CD8-positive, alpha-beta memory T cell (primary cell): ENCODE data around the gene RBM4. TPM values are rescaled to one million over a fixed set of nuclear protein-coding genes. Genes with fewer than 3 reads are reported as not detected.

Experiments used
- CTCF ChIA-PET: fragments of 350-600 bp; sonication (Branson Sonifier 250); formaldehyde crosslinking; loops from one replicate; lab custom pipeline; 2021; ENCODE audit warnings: antibody characterized with exemption; lab: Charles Lee
- POLR2A ChIA-PET: fragments of 350-600 bp; sonication (Branson Sonifier 250); formaldehyde crosslinking; loops from one replicate; lab custom pipeline; 2021; ENCODE audit warnings: antibody characterized with exemption; lab: Charles Lee
- DNase-seq, 5 donors: peaks; one replicate each; pipeline versions ENCODE4 v3.0.0 to v3.0.0-alpha.2; 2020 to 2022; ENCODE audit warnings: mixed read lengths in 1 of 5
- H3K27ac ChIP-seq: one replicate; pipeline ENCODE4 v1.7.0; 2013; ENCODE audit warnings: low read depth, mild to moderate bottlenecking, low read length, moderate library complexity
- H3K27me3 ChIP-seq: 2 replicates; pipeline ENCODE4 v1.7.0; 2013; ENCODE audit warnings: low read length, mild to moderate bottlenecking; ENCODE audit not compliant: insufficient read depth, poor library complexity, severe bottlenecking
- H3K36me3 ChIP-seq: 2 replicates; pipeline ENCODE4 v1.7.0; 2013; ENCODE audit warnings: mild to moderate bottlenecking, low read length, moderate library complexity; ENCODE audit not compliant: insufficient read depth
- H3K4me1 ChIP-seq: 2 replicates; pipeline ENCODE4 v1.7.0; 2013; ENCODE audit warnings: mild to moderate bottlenecking, low read length, moderate library complexity; ENCODE audit not compliant: insufficient read depth
- H3K4me3 ChIP-seq: 2 replicates; pipeline ENCODE4 v1.7.0; 2013; ENCODE audit warnings: mild to moderate bottlenecking, low read length
- H3K9me3 ChIP-seq: 2 replicates; pipeline ENCODE4 v1.7.0; 2013; ENCODE audit warnings: mild to moderate bottlenecking, low read length
- H3K27ac Mint-ChIP-seq, 8 donors: one replicate each; pipeline ENCODE4 v1.8.0; 2020 to 2021; ENCODE audit warnings: mixed read lengths in 8 of 8, mild to moderate bottlenecking in 6 of 8, inconsistent platforms in 3 of 8, moderate library complexity in 3 of 8
- H3K27me3 Mint-ChIP-seq, 2 donors: one replicate each; pipeline ENCODE4 v1.8.0; 2020 to 2021; ENCODE audit warnings: mixed read lengths in 2 of 2, mild to moderate bottlenecking in 1 of 2, moderate library complexity in 1 of 2
- H3K36me3 Mint-ChIP-seq, 3 donors: one replicate each; pipeline ENCODE4 v1.8.0; 2020 to 2021; ENCODE audit warnings: mixed read lengths in 3 of 3, inconsistent platforms in 1 of 3, mild to moderate bottlenecking in 1 of 3
- H3K4me1 Mint-ChIP-seq, 3 donors: one replicate each; pipeline ENCODE4 v1.8.0; 2020 to 2021; ENCODE audit warnings: mixed read lengths in 3 of 3, inconsistent platforms in 1 of 3, mild to moderate bottlenecking in 1 of 3
- H3K4me3 Mint-ChIP-seq, 7 donors: one replicate each; pipeline ENCODE4 v1.8.0; 2020 to 2021; ENCODE audit warnings: mixed read lengths in 7 of 7, mild to moderate bottlenecking in 6 of 7, moderate library complexity in 4 of 7, inconsistent platforms in 2 of 7
- H3K9me3 Mint-ChIP-seq, 5 donors: one replicate each; pipeline ENCODE4 v1.8.0; 2020 to 2022; ENCODE audit warnings: mixed read lengths in 5 of 5, mild to moderate bottlenecking in 3 of 5, moderate library complexity in 2 of 5, inconsistent platforms in 1 of 5
- polyA plus RNA-seq: library from polyadenylated mRNA; unstranded; fragments of 300-500 nt; fragmentation: Illumina TruSeq; gene quantifications from one replicate; pipeline ENCODE4 v1.2.3, GENCODE V29; 2021
- total RNA-seq, 2 experiments: library from RNA; stranded (reverse); gene quantifications; one replicate each; pipeline ENCODE4 v1.2.3, GENCODE V29; 2021

The RBM4 gene
- total and polyA plus RNA-seq, 3 experiments from 2014 or later: 115 to 224 (median 124) TPM

GRCh38 chr11:66617155-66617834, 21.2 kb upstream of the RBM4 start:
- H3K36me3 Mint-ChIP-seq: peaks cover 0 to 49% (median 7%) of the 10 kb centered on the region in 3 donors
- peak overlapping the region; percentile 97 to 100 (median 99) for H3K27ac Mint-ChIP-seq
- peaks cover 49% of the 10 kb centered on the region for H3K4me1 ChIP-seq
- peak overlapping the region; percentile 100 for H3K27ac ChIP-seq
- H3K27me3 ChIP-seq: no peaks in the 10 kb centered on the region
- H3K9me3 Mint-ChIP-seq: no peaks in the 10 kb centered on the region
- no peaks in the 10 kb centered on the region for H3K9me3 ChIP-seq
- peaks cover 12% of the 10 kb centered on the region for H3K36me3 ChIP-seq
- peaks cover 51 to 68% (median 54%) of the 10 kb centered on the region in 3 donors for H3K4me1 Mint-ChIP-seq
- peak overlapping the region; percentile 97 to 99 (median 98) for H3K4me3 Mint-ChIP-seq
- POLR2A ChIA-PET: interaction anchor here (0.6 to 4.6 kb wide), 17 partner anchors 8 to 346 kb away, joined by 3 to 153 read pairs (median 4); partner anchors contain the start of genes ACTN3, BBS1, CCDC87 and CCS
- peak overlapping the region; percentile 99 for H3K4me3 ChIP-seq
- peaks cover 0 to 4% of the 10 kb centered on the region in 2 donors for H3K27me3 Mint-ChIP-seq
- CTCF ChIA-PET: interaction anchor here (0.6 to 2.6 kb wide), 11 partner anchors 8 to 499 kb away, joined by 3 to 20 read pairs (median 4); partner anchors contain the start of genes DPP3, RBM4, RBM4B and RCE1
- no peak for DNase-seq

GRCh38 chr11:66619080-66619554, 19.4 kb upstream of the RBM4 start:
- peak overlapping the region; percentile 77 to 100 (median 98) for H3K27ac Mint-ChIP-seq

DNA sequence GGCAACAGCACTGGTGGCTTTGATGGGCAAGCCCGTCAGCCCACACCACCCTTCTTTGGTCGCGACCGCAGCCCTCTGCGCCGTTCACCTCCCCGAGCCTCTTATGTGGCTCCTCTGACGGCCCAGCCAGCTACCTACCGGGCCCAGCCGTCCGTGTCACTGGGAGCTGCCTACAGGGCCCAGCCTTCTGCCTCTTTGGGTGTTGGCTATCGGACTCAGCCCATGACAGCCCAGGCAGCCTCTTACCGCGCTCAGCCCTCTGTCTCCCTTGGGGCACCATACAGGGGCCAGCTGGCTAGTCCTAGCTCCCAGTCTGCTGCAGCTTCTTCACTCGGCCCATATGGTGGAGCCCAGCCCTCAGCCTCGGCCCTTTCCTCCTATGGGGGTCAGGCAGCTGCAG, 14.1 kb upstream of the RBM4 start:
- H3K4me1 Mint-ChIP-seq: peaks cover 66 to 89% (median 74%) of the 10 kb centered on the region in 3 donors
- peak overlapping the region in 3 of 8 donors; percentile 30 to 68 (median 37) for H3K27ac Mint-ChIP-seq
- no peaks in the 10 kb centered on the region for H3K9me3 ChIP-seq
- ChIA-PET CTCF (interaction anchor here (0.8 to 1.4 kb wide), 4 partner anchors 8 to 32 kb away, joined by 3 to 4 read pairs (median 4); partner anchors contain the start of gene RBM14), POLR2A (interaction anchor here (2.0 to 3.8 kb wide), 2 partner anchors 8 to 14 kb away, joined by 5 to 23 read pairs; partner anchors contain the start of genes RBM14 and RBM4)
- H3K4me1 ChIP-seq: peaks cover 85% of the 10 kb centered on the region
- H3K36me3 Mint-ChIP-seq: peaks cover 0 to 88% (median 14%) of the 10 kb centered on the region in 3 donors
- H3K27me3 Mint-ChIP-seq: peaks cover 0 to 7% of the 10 kb centered on the region in 2 donors
- no peak overlapping the region for H3K27ac ChIP-seq
- no peak for DNase-seq
- H3K9me3 Mint-ChIP-seq: no peaks in the 10 kb centered on the region
- H3K27me3 ChIP-seq: no peaks in the 10 kb centered on the region
- no peak overlapping the region for H3K4me3 Mint-ChIP-seq
- no peak overlapping the region for H3K4me3 ChIP-seq
- peaks cover 78% of the 10 kb centered on the region for H3K36me3 ChIP-seq

More at GRCh38 chr11:66619080-66619554, 19.4 kb upstream of the RBM4 start:
- peaks cover 31% of the 10 kb centered on the region for H3K36me3 ChIP-seq
- no peaks in the 10 kb centered on the region for H3K27me3 ChIP-seq
- peak overlapping the region; percentile 99 for H3K4me3 ChIP-seq
- peaks cover 0 to 67% (median 15%) of the 10 kb centered on the region in 3 donors for H3K36me3 Mint-ChIP-seq
- no peaks in the 10 kb centered on the region for H3K9me3 ChIP-seq
- CTCF ChIA-PET: interaction anchor here (1.1 to 1.5 kb wide), 6 partner anchors 19 to 59 kb away, joined by 3 to 10 read pairs (median 8); partner anchors contain the start of genes RBM4 and RBM4B
- H3K4me1 Mint-ChIP-seq: peaks cover 69 to 86% (median 72%) of the 10 kb centered on the region in 3 donors
- H3K27me3 Mint-ChIP-seq: peaks cover 0 to 4% of the 10 kb centered on the region in 2 donors
- DNase-seq: peak in 4 of 5 donors; percentile 14 to 88 (median 68)
- H3K27ac ChIP-seq: peak overlapping the region; percentile 100
- no peaks in the 10 kb centered on the region for H3K9me3 Mint-ChIP-seq
- H3K4me1 ChIP-seq: peaks cover 67% of the 10 kb centered on the region
- POLR2A ChIA-PET: interaction anchor here (0.6 to 4.6 kb wide), 10 partner anchors 11 to 1121 kb away, joined by 3 to 153 read pairs (median 4); partner anchors contain the start of genes CTSF, RBM4 and RBM4B
- H3K4me3 Mint-ChIP-seq: peak overlapping the region; percentile 97 to 99 (median 98)

GRCh38 chr11:66625041-66625751, 13.3 kb upstream of the RBM4 start:
- no peaks in the 10 kb centered on the region for H3K27me3 ChIP-seq
- no peak overlapping the region for H3K4me3 ChIP-seq
- no peaks in the 10 kb centered on the region for H3K9me3 ChIP-seq
- peaks cover 81% of the 10 kb centered on the region for H3K4me1 ChIP-seq
- Mint-ChIP-seq H3K27me3 (peaks cover 0 to 7% of the 10 kb centered on the region in 2 donors), H3K27ac (peak overlapping the region in 3 of 8 donors; percentile 30 to 69 (median 68)), H3K4me3 (no peak overlapping the region), H3K36me3 (peaks cover 0 to 90% (median 17%) of the 10 kb centered on the region in 3 donors), H3K4me1 (peaks cover 69 to 88% (median 73%) of the 10 kb centered on the region in 3 donors), H3K9me3 (no peaks in the 10 kb centered on the region)
- ChIA-PET POLR2A (interaction anchor here (0.6 to 3.8 kb wide), 3 partner anchors 9 to 14 kb away, joined by 5 to 23 read pairs (median 5); partner anchors contain the start of genes RBM14 and RBM4), CTCF (interaction anchor here (0.8 to 1.4 kb wide), 4 partner anchors 8 to 33 kb away, joined by 3 to 4 read pairs (median 4); partner anchors contain the start of gene RBM14)
- no peak overlapping the region for H3K27ac ChIP-seq
- DNase-seq: peak in 1 of 5 donors; percentile 17
- H3K36me3 ChIP-seq: peaks cover 84% of the 10 kb centered on the region

DNA sequence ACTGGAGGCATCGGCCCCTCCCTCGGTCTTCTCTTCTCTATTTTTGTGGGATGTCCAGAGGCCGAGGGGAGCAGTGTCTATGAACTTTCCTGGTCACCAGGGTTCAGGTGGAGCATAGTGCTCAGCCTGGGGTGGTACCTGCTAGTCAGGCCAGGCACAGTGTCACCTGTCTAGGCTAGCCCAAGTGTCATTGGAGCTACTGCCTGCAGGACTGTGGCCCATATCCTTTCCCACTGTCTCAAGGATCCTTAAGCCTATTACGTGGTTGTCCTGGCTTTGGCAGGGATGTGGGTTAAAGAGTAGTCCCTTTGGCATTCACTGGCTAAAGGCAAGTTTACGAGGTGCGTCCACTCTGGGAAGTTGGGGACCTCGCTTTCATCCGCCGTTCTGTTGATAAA, 12.8 kb upstream of the RBM4 start:
- peaks cover 0 to 89% (median 17%) of the 10 kb centered on the region in 3 donors for H3K36me3 Mint-ChIP-seq
- Histone ChIP-seq H3K27me3 (no peaks in the 10 kb centered on the region), H3K27ac (no peak overlapping the region), H3K4me1 (peaks cover 76% of the 10 kb centered on the region), H3K4me3 (no peak overlapping the region), H3K9me3 (no peaks in the 10 kb centered on the region), H3K36me3 (peaks cover 85% of the 10 kb centered on the region)
- H3K4me1 Mint-ChIP-seq: peaks cover 64 to 84% (median 71%) of the 10 kb centered on the region in 3 donors
- POLR2A ChIA-PET: interaction anchor here (0.6 to 3.8 kb wide), 3 partner anchors 9 to 15 kb away, joined by 5 to 23 read pairs (median 5); partner anchors contain the start of genes RBM14 and RBM4
- no peak for DNase-seq
- no peaks in the 10 kb centered on the region for H3K9me3 Mint-ChIP-seq
- H3K27ac Mint-ChIP-seq: peak overlapping the region in 2 of 8 donors; percentile 51 to 69
- CTCF ChIA-PET: interaction anchor here (1.3 to 1.4 kb wide), 2 partner anchors 9 to 12 kb away, joined by 3 to 4 read pairs; partner anchors contain the start of gene RBM14
- no peak overlapping the region for H3K4me3 Mint-ChIP-seq
- peaks cover 0 to 7% of the 10 kb centered on the region in 2 donors for H3K27me3 Mint-ChIP-seq

DNA sequence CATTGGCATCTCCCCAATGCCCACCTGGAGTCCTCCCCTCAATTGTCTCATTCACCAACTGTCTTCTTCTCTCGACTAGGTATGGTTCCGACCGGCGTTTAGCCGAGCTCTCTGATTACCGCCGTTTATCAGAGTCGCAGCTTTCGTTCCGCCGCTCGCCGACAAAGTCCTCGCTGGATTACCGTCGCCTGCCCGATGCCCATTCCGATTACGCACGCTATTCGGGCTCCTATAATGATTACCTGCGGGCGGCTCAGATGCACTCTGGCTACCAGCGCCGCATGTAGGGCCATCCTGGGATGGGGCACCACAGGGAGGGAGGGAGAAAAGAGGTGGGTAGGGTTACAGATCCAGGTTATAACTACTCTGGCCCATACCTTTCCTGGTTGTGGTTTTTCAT, 12.1 kb upstream of the RBM4 start:
- Mint-ChIP-seq H3K27me3 (peaks cover 0 to 7% of the 10 kb centered on the region in 2 donors), H3K4me1 (peaks cover 60 to 78% (median 65%) of the 10 kb centered on the region in 3 donors), H3K36me3 (peaks cover 0 to 85% (median 17%) of the 10 kb centered on the region in 3 donors), H3K4me3 (peak overlapping the region in 1 of 7 donors; percentile 59), H3K9me3 (no peaks in the 10 kb centered on the region), H3K27ac (peak overlapping the region in 2 of 8 donors; percentile 21 to 51)
- Histone ChIP-seq H3K9me3 (no peaks in the 10 kb centered on the region), H3K27me3 (no peaks in the 10 kb centered on the region), H3K4me1 (peaks cover 70% of the 10 kb centered on the region), H3K4me3 (no peak overlapping the region), H3K36me3 (peaks cover 83% of the 10 kb centered on the region), H3K27ac (no peak overlapping the region)
- peak in 1 of 5 donors; percentile 3 for DNase-seq
- ChIA-PET POLR2A (interaction anchor here (2.0 kb wide), 1 partner anchor 10 kb away, joined by 5 read pairs; the partner anchor contains the start of gene RBM14), CTCF (interaction anchor here (2.4 kb wide), 1 partner anchor 12 kb away, joined by 14 read pairs; the partner anchor contains the start of gene RBM4)

DNA sequence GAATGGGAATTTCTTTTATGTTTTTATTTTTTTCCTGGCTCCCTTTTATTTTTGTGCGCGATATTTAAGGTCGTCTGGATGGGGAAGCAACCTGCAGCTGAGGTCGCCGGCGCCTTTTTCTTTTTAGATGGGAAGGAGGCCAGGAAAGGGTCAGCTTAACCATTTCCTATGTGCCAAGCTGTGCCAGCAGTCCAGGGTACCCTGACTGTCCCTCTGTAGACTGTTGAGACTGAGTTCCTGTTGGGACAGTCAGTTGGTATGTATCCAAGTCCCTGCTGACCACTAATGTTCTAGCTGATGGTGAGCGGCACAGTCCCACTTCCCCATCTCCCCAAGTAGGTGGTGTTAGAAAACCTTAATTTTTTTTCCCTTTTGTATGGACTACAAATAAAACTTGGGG, 11.6 kb upstream of the RBM4 start:
- peak in 1 of 5 donors; percentile 7 for DNase-seq
- Mint-ChIP-seq H3K27me3 (peaks cover 0 to 7% of the 10 kb centered on the region in 2 donors), H3K9me3 (no peaks in the 10 kb centered on the region), H3K27ac (peak overlapping the region in 2 of 8 donors; percentile 51 to 83), H3K36me3 (peaks cover 0 to 84% (median 17%) of the 10 kb centered on the region in 3 donors), H3K4me1 (peaks cover 56 to 76% (median 64%) of the 10 kb centered on the region in 3 donors), H3K4me3 (no peak overlapping the region)
- H3K27me3 ChIP-seq: no peaks in the 10 kb centered on the region
- peaks cover 65% of the 10 kb centered on the region for H3K4me1 ChIP-seq
- no peak overlapping the region for H3K4me3 ChIP-seq
- ChIA-PET CTCF (interaction anchor here (2.4 kb wide), 1 partner anchor 11 kb away, joined by 14 read pairs; the partner anchor contains the start of gene RBM4), POLR2A (interaction anchor here (1.7 kb wide), 2 partner anchors 9 to 11 kb away, joined by 4 to 5 read pairs; partner anchors contain the start of gene RBM4)
- H3K36me3 ChIP-seq: peaks cover 79% of the 10 kb centered on the region
- no peak overlapping the region for H3K27ac ChIP-seq
- H3K9me3 ChIP-seq: no peaks in the 10 kb centered on the region
